ENCODE results near the gene SLC41A1. TPM values are rescaled to one million over a fixed set of nuclear protein-coding genes. Genes with fewer than 3 reads are reported as not detected.

SLC41A1 gene
- total and polyA plus RNA-seq, 9 of the 15 experiments (the other 6 are each of a cell fraction or from before 2014, with no cell fraction given): 4.1 to 29.3 (median 11.4) TPM

- POLR2A ChIA-PET: interaction anchor here (0.7 to 1.2 kb wide), 7 partner anchors 8 to 111 kb away, joined by 3 read pairs; partner anchors contain the start of gene PM20D1
- 4% methylated on average over 8 of the region's 8 CpGs for WGBS (ENCODE audit: insufficient coverage, low coverage, missing lambda C conversion rate)
- no peaks in the 10 kb centered on the region for H3K36me3 ChIP-seq (ENCODE audit: control insufficient read depth, insufficient read depth, low read length)
- H3K9me1 ChIP-seq (ENCODE audit: control insufficient read depth, insufficient read depth, low read length): no peaks in the 10 kb centered on the region
- FAIRE-seq (no peak), ATAC-seq (no peak), DNase-seq (ENCODE audit: extremely low read depth in 1 of 4, low spot score in 3 of 4) (no peak)
- no peaks in the 10 kb centered on the region for H3K9me3 ChIP-seq (replicated peaks; ENCODE audit: control insufficient read depth, insufficient read depth, low read depth, low read length)
- no peaks in the 10 kb centered on the region for H3K4me1 ChIP-seq (replicated peaks in 1 of 2; ENCODE audit: control insufficient read depth in 2 of 2, insufficient read depth in 2 of 2, low read length in 2 of 2)
- H3K79me2 ChIP-seq (ENCODE audit: control insufficient read depth, insufficient read depth, low read length): no peaks in the 10 kb centered on the region
- H3K9ac ChIP-seq (ENCODE audit: insufficient read depth in 1 of 2, low read depth in 2 of 2, low read length in 2 of 2): peak overlapping the region in 1 of 2 experiments; percentile 40; a peak in 1 of 4 replicates
- H3K4me2 ChIP-seq (ENCODE audit: insufficient read depth, low read length): no peak overlapping the region
- intact Hi-C loops (cut with micrococcal nuclease): no loop called here
- no peak overlapping the region for H3K4me3 ChIP-seq
- in situ Hi-C loops (cut with MboI): no loop called here
- no peaks in the 10 kb centered on the region for H4K20me1 ChIP-seq (replicated peaks; ENCODE audit: control insufficient read depth, insufficient read depth, low read length)
- CTCF ChIA-PET (ENCODE audit: low intra/inter-chr PET ratio): no interaction called here
- BruUV-seq (replicated peaks): no TSS peak
- peaks cover 34 to 36% of the 10 kb centered on the region in 2 experiments for H3K27me3 ChIP-seq (ENCODE audit: control insufficient read depth in 2 of 2, insufficient read depth in 2 of 2, low read length in 2 of 2)
- no peak overlapping the region for H3K27ac ChIP-seq (ENCODE audit: extremely low read depth, low read depth, low read length)
- H2AFZ ChIP-seq (ENCODE audit: low read depth, low read length): no peak overlapping the region
- TF ChIP-seq HNRNPH1 (optimal IDR thresholded peaks at IDR 0.05; ENCODE audit: low read depth, low read length): no peak
- TF ChIP-seq, protein P1, sequence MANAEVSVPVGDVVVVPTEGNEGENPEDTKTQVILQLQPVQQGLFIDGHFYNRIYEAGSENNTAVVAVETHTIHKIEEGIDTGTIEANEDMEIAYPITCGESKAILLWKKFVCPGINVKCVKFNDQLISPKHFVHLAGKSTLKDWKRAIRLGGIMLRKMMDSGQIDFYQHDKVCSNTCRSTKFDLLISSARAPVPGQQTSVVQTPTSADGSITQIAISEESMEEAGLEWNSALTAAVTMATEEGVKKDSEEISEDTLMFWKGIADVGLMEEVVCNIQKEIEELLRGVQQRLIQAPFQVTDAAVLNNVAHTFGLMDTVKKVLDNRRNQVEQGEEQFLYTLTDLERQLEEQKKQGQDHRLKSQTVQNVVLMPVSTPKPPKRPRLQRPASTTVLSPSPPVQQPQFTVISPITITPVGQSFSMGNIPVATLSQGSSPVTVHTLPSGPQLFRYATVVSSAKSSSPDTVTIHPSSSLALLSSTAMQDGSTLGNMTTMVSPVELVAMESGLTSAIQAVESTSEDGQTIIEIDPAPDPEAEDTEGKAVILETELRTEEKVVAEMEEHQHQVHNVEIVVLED (CRISPR knock-in tag; IDR thresholded peaks at IDR 0.05): no peak
- no peak for TF ChIP-seq ETS2 (tag; IDR thresholded peaks at IDR 0.05; ENCODE audit: borderline replicate concordance, poor library complexity, severe bottlenecking)
- TF ChIP-seq MYNN (IDR thresholded peaks at IDR 0.05): no peak
- TF ChIP-seq MYNN (CRISPR knock-in tag; IDR thresholded peaks at IDR 0.05): no peak
- no peak for TF ChIP-seq NFXL1 (CRISPR knock-in tag; IDR thresholded peaks at IDR 0.05)
- TF ChIP-seq, protein P2, sequence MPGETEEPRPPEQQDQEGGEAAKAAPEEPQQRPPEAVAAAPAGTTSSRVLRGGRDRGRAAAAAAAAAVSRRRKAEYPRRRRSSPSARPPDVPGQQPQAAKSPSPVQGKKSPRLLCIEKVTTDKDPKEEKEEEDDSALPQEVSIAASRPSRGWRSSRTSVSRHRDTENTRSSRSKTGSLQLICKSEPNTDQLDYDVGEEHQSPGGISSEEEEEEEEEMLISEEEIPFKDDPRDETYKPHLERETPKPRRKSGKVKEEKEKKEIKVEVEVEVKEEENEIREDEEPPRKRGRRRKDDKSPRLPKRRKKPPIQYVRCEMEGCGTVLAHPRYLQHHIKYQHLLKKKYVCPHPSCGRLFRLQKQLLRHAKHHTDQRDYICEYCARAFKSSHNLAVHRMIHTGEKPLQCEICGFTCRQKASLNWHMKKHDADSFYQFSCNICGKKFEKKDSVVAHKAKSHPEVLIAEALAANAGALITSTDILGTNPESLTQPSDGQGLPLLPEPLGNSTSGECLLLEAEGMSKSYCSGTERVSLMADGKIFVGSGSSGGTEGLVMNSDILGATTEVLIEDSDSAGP (CRISPR knock-in tag; IDR thresholded peaks at IDR 0.05): no peak
- no peak for TF ChIP-seq HDAC3 (IDR thresholded peaks at IDR 0.05; ENCODE audit: borderline replicate concordance, partially characterized antibody)
- no peak for TF ChIP-seq ZNF778 (CRISPR knock-in tag; IDR thresholded peaks at IDR 0.05)
- TF ChIP-seq, protein P3, sequence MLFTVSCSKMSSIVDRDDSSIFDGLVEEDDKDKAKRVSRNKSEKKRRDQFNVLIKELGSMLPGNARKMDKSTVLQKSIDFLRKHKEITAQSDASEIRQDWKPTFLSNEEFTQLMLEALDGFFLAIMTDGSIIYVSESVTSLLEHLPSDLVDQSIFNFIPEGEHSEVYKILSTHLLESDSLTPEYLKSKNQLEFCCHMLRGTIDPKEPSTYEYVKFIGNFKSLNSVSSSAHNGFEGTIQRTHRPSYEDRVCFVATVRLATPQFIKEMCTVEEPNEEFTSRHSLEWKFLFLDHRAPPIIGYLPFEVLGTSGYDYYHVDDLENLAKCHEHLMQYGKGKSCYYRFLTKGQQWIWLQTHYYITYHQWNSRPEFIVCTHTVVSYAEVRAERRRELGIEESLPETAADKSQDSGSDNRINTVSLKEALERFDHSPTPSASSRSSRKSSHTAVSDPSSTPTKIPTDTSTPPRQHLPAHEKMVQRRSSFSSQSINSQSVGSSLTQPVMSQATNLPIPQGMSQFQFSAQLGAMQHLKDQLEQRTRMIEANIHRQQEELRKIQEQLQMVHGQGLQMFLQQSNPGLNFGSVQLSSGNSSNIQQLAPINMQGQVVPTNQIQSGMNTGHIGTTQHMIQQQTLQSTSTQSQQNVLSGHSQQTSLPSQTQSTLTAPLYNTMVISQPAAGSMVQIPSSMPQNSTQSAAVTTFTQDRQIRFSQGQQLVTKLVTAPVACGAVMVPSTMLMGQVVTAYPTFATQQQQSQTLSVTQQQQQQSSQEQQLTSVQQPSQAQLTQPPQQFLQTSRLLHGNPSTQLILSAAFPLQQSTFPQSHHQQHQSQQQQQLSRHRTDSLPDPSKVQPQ (CRISPR knock-in tag; IDR thresholded peaks at IDR 0.05; ENCODE audit: borderline replicate concordance): no peak
- TF ChIP-seq SUPT5H (IDR thresholded peaks at IDR 0.05): no peak
- TF ChIP-seq, protein P4, sequence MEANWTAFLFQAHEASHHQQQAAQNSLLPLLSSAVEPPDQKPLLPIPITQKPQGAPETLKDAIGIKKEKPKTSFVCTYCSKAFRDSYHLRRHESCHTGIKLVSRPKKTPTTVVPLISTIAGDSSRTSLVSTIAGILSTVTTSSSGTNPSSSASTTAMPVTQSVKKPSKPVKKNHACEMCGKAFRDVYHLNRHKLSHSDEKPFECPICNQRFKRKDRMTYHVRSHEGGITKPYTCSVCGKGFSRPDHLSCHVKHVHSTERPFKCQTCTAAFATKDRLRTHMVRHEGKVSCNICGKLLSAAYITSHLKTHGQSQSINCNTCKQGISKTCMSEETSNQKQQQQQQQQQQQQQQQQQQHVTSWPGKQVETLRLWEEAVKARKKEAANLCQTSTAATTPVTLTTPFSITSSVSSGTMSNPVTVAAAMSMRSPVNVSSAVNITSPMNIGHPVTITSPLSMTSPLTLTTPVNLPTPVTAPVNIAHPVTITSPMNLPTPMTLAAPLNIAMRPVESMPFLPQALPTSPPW (CRISPR knock-in tag; IDR thresholded peaks at IDR 0.05): no peak
- TF ChIP-seq ARID2 (IDR thresholded peaks at IDR 0.05): no peak
- no peak for TF ChIP-seq SIRT6 (IDR thresholded peaks at IDR 0.05; ENCODE audit: low read depth, low read length)
- no peak for TF ChIP-seq ZNF324 (CRISPR knock-in tag; IDR thresholded peaks at IDR 0.05)
These were observed 13.2 kb upstream of the SLC41A1 start for GRCh38 chr1:205826016-205826806.

Data from K562 (cell line).